NCI-H1092 (cell line): Measurements from ENCODE around the gene C1orf122.

ENCODE experiments used
- DNase-seq: peaks from one replicate; lab custom pipeline; 2025; lab: John Stamatoyannopoulos, UW

Gene C1orf122

GRCh38 chr1:37797750-37798345, 9.7 kb upstream of the C1orf122 start:
- no peak for DNase-seq

GRCh38 chr1:37802439-37802838, 5.2 kb upstream of the C1orf122 start:
- DNase-seq = no peak

DNA sequence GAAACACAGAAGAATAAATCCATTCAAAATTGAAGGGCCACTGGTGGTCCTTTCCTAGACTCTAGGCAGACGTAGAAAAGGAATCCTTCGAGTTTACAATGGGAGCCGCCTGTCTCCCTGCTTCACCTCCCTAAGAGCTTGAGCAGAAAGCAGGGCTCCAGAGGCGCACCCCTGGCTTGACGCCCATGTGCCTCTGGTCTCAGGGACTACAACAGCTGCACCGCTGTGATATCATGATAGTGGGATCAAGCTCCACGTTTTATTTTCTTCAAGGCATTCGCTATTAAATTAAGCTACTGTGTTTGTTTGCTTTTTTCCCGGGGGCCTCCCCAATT, 403 bp upstream of the C1orf122 start:
- DNase-seq = no peak

DNA sequence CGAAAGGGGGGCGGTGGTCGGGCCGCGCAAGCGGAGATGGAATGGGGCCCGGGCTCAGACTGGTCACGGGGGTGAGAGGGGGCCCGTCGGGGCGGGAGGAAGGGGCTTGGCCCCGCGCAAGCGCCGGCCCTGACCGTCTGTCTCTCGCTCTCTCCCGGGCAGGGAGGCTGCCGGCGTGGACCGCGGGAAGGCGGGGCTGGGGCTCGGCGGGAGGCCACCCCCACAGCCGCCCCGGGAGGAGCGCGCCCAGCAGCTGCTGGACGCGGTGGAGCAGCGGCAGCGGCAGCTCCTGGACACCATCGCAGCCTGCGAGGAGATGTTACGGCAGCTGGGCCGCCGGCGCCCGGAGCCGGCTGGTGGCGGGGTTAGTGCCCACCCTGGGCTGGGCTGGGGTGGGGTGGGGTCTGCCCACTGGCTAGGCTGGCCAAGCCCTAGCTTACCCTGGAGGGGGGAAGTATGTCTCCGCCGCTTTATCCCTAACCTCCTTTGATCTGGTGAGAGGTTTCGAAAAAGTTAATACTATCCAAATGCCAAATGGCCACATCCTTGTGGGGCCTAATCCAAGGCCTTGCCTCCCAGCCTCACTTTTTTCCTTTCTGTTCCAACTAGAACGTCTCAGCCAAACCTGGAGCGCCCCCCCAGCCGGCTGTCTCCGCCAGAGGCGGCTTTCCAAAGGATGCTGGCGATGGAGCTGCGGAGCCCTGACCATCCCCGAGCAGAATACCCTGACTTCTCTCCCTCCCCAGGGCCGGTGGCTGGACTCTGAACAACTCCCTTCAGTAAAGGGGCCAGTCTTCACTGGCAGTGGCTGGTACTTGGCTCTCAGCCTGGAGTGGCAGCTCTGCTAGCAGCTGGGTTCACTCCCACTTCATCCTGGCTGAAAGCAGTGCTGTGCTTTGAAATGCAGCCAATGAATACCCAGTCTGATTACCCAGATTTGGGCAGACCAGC, 1.1 kb downstream of the C1orf122 start:
- peak; percentile 81 for DNase-seq

DNA sequence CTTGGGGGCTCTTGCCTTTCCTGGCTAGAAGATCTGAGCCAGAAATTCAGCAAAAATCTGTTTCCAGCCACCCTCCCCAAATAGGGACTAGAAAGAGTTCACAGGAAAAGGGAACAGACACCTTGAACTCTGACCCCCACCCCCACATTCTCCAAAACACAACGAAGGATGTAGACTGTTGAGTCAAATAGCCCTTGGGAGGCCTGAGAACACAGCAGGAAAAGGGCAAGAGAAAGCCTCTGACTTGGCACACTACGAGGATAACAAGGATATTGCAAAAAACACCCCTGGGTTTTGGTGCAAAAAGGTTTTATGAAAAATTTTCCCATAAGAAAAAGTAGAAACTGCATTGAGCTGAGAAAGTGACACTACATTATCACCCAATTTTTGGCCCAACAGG, 2.4 kb downstream of the C1orf122 start:
- DNase-seq = no peak

- peak; percentile 70 for DNase-seq
Observed at GRCh38 chr1:37811027-37811655, 3.6 kb downstream of the C1orf122 start.

- no peak for DNase-seq
Observed at GRCh38 chr1:37813529-37814145, 6.0 kb downstream of the C1orf122 start.

DNA sequence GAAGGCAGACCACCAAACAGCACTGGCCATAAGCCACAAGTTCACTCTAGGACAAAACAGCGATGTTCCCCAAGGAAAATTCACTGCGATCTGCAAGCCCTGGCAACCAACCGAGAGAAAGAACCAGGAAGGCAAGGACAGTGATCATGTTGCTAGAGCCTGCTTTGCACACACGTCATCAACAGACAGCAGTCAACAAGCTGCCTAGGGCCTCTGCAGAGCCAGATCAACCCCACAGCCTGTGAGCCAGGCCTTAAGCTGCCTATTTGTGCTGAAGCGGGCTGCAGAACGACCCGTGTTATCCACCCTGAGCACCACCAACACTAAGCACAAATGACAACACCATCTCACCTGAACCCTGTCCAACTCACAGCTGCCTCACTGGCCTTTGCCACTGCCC, 6.7 kb downstream of the C1orf122 start:
- DNase-seq = no peak

GRCh38 chr1:37817481-37817880, 9.9 kb downstream of the C1orf122 start:
- DNase-seq = no peak

GRCh38 chr1:37821481-37821880, 13.9 kb downstream of the C1orf122 start:
- DNase-seq = no peak

DNA sequence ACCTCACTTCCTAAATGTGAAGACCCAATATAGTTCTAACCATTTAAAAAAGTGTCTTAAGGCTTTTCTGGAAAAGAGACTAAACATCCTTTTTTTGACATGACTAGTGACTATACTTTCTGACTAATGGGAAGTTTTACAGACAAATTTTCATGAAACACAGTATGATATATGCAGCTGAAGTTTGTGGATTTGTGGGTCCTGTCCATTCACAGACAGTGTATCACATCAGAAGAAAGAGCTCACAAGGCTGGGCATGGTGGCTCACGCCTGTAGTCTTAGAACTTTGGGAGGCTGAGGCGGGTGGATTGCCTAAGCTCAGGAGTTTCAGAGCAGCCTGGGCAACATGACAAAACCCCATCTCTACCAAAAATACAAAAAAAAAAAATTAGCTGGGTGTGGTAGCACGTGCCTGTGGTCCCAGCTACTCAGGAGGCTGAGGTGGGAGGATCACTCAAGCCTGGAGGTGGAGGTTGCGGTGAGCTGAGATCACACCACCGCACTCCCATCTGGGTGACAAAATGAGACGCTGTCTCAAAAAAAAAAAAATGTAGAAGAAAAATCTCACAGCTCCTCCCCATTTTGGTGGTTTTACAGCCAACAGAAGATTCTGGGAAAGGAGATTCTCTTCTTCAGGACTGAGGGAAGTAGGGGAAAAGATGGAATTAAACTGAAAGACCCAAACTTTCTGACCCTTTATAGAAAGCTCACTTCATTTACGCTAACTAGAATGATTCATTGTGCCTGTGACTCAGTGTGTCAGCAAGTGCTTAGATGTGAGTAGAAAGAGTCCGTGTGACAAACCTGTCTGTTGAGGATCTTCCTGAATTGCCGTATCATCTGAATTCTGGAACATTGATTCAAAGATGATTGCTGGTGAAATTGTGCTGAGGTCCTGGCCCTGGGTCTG, 15.6 kb downstream of the C1orf122 start:
- DNase-seq = no peak

- no peak for DNase-seq
Observed at GRCh38 chr1:37824001-37824400, 16.4 kb downstream of the C1orf122 start.

DNA sequence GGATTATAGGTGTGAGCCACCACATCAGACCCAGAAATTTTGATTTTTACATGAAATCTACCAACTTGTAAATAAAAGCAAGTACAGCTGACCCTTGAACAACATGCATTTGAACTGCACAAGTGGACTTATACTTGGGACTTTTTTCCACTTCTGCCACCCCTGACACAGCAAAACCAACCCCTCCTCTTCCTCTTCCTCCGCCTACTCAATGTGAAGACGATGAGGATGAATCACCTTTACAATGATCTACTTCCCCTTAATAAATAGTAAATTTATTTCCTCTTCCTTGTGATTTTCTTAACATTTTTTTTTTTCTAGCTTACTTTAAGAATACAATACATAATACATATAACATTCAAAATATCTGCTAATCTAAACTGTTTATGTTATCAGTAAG, 17.9 kb downstream of the C1orf122 start:
- DNase-seq = no peak

- DNase-seq = no peak
Observed at GRCh38 chr1:37828410-37829074, 21.0 kb downstream of the C1orf122 start.

- no peak for DNase-seq
Observed at GRCh38 chr1:37831109-37831508, 23.5 kb downstream of the C1orf122 start.

DNA sequence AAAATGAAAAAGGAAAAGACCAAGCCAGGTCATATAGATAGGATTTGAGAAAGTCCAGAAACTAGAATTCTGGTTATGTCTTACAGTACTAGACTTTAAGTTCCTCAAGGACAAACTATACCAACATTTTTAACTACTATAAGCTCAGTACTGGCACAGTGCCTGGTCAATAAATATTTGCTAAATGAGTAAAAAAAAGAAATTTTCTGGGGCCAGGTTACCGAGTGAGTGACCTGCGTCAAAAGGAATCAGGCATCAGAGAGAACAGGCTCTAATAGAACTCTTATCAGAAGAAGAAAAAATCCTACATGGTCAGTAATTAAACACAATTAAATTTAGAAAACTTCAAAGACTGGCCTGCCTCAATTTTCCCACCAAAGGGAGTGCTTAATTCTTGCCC, 24.2 kb downstream of the C1orf122 start:
- no peak for DNase-seq

GRCh38 chr1:37836788-37837187, 29.2 kb downstream of the C1orf122 start:
- no peak for DNase-seq

DNA sequence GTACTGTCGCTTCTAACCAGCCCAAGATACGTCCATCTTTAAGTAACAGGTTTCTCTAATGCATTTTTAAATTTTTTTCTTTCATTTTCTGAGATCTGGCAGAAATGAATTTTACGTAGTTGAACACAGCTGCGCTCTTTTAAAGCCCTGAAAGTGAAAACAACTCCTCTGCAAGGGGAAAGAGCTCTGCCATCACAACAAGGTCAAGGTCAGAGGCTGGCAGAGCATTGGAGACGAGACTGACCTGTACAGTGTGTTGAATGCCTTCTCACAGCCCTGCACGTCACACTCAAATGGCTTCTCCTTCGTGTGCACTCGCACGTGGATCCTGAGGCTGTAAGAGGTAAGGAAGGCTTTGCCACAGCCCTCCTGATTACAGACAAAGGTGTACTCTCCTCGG, 32.1 kb downstream of the C1orf122 start:
- DNase-seq = no peak

GRCh38 chr1:37840711-37841110, 33.1 kb downstream of the C1orf122 start:
- DNase-seq = no peak

- no peak for DNase-seq
Observed at GRCh38 chr1:37841652-37842051, 34.1 kb downstream of the C1orf122 start.

GRCh38 chr1:37844536-37844935, 36.9 kb downstream of the C1orf122 start:
- no peak for DNase-seq
